Measurements from ENCODE around the gene DCLRE1A.
"Not testable (repeated sequence)": the region's sequence is repeated elsewhere in the genome, so short reads cannot be mapped to it uniquely, and the experiment has no call there.

The DCLRE1A gene

DNA sequence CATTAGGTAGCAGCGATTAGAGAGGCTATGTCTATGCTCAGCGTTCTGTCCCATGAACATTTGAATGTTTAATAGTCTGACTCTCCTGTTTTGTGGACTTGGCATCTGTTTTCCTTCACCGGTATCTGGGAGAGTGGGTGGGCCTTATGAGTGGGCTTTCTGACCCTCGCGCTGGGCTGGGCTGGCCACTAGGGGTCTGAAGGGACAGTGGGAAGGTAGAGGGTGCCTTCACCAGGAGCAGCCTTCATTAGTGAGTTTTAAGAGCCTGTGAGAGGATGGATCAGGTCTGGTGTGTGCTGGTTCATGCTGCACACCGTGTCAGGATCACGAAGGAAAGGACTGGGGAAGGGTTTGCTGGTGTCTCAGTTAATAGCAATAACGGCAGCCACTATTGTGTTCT, 33.4 kb downstream of the DCLRE1A start:
- Histone ChIP-seq H4K20me1 (ENCODE audit: insufficient read depth) (no peaks in the 10 kb centered on the region), H3K27me3 (ENCODE audit: insufficient read depth, low read depth) (no peaks in the 10 kb centered on the region), H3K27ac (no peak overlapping the region), H2AFZ (ENCODE audit: low read depth) (no peak overlapping the region), H3K4me2 (no peak overlapping the region), H3K9ac (no peak overlapping the region), H3K4me1 (ENCODE audit: low read depth, poor library complexity, severe bottlenecking) (no peaks in the 10 kb centered on the region), H3K36me3 (ENCODE audit: insufficient read depth) (no peaks in the 10 kb centered on the region), H3K79me2 (ENCODE audit: insufficient read depth, low read depth) (no peaks in the 10 kb centered on the region), H3K4me3 (IDR thresholded peaks at IDR 0.05; ENCODE audit: insufficient read depth, low read depth, low read length) (no peak overlapping the region)
- TF ChIP-seq, protein P1, sequence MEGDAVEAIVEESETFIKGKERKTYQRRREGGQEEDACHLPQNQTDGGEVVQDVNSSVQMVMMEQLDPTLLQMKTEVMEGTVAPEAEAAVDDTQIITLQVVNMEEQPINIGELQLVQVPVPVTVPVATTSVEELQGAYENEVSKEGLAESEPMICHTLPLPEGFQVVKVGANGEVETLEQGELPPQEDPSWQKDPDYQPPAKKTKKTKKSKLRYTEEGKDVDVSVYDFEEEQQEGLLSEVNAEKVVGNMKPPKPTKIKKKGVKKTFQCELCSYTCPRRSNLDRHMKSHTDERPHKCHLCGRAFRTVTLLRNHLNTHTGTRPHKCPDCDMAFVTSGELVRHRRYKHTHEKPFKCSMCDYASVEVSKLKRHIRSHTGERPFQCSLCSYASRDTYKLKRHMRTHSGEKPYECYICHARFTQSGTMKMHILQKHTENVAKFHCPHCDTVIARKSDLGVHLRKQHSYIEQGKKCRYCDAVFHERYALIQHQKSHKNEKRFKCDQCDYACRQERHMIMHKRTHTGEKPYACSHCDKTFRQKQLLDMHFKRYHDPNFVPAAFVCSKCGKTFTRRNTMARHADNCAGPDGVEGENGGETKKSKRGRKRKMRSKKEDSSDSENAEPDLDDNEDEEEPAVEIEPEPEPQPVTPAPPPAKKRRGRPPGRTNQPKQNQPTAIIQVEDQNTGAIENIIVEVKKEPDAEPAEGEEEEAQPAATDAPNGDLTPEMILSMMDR (conservative IDR thresholded peaks at IDR 0.05; ENCODE audit: low read depth, low read length), result no peak

DNA sequence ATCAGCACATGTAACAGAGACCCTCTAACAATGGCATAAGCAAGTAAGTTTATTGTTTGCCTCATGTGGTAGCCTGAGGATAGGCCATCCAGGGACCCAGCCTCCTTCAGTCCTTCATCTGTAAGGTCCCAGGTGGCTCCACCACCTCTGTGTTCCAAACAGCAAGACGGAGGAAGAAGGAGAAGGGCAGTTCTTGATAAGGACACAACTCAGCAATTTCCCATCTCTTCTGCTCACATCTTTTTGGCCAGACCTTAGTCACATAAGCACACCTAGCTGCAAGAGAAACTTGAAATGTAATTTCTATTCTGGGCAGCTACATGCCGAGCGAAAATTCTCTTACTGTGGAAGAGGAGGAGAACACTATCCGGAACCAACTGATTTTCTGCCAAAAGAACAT, 33.9 kb downstream of the DCLRE1A start:
- no peaks in the 10 kb centered on the region for H3K4me1 ChIP-seq (ENCODE audit: low read depth, poor library complexity, severe bottlenecking)
- TF ChIP-seq, protein P1 (conservative IDR thresholded peaks at IDR 0.05; ENCODE audit: low read depth, low read length), result no peak

DNA sequence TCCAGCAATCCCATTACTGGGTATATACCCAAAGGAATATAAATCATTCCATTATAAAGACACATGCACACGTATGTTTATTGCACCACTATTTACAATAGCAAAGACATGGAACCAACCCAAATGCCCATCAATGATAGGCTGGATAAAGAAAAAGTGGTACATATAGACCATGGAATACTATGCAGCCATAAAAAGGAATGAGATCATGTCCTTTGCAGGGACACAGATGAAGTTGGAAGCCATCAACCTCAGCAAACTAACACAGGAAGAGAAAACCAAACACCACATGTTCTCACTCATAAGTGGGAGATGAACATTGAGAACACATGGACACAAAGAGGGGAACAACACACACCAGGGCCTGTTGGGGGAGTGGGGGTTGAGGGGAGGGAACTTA, 39.2 kb downstream of the DCLRE1A start:
- H2AFZ ChIP-seq (ENCODE audit: low read depth); H3K36me3 ChIP-seq (ENCODE audit: insufficient read depth); H3K79me2 ChIP-seq (ENCODE audit: insufficient read depth, low read depth); H3K27me3 ChIP-seq (ENCODE audit: insufficient read depth, low read depth); H3K4me3 ChIP-seq (IDR thresholded peaks at IDR 0.05; ENCODE audit: insufficient read depth, low read depth, low read length); H3K4me1 ChIP-seq (ENCODE audit: low read depth, poor library complexity, severe bottlenecking); H3K4me2 ChIP-seq; H4K20me1 ChIP-seq (ENCODE audit: insufficient read depth); H3K27ac ChIP-seq; H3K9ac ChIP-seq: not testable (repeated sequence)

More for the DNA sequence above, 33.9 kb downstream of the DCLRE1A start:
- Histone ChIP-seq H3K4me3 (IDR thresholded peaks at IDR 0.05; ENCODE audit: insufficient read depth, low read depth, low read length) (no peak overlapping the region), H3K4me2 (no peak overlapping the region), H3K9ac (no peak overlapping the region), H4K20me1 (ENCODE audit: insufficient read depth) (no peaks in the 10 kb centered on the region), H3K27ac (no peak overlapping the region), H3K79me2 (ENCODE audit: insufficient read depth, low read depth) (no peaks in the 10 kb centered on the region), H3K36me3 (ENCODE audit: insufficient read depth) (no peaks in the 10 kb centered on the region), H3K27me3 (ENCODE audit: insufficient read depth, low read depth) (no peaks in the 10 kb centered on the region), H2AFZ (ENCODE audit: low read depth) (no peak overlapping the region)

DNA sequence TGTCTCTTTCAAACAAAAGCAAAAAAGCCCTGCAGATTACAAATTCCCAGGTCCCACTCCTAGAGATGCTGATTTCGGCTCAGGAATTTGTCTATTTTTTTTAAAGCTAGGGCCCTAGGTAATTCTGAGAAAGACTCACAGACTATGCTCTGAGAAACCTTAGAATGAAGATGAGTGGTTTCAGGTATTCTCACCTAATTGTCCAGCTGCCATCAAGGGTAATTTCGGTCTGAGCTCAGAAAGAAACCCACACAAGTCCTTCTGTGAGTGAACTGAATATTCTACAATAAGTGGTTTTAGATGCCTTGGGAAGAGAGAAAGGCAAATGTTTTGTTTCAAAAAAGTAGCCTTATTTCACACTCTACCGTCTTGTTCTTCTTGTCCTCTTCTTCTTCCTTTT, 45.7 kb downstream of the DCLRE1A start:
- no peaks in the 10 kb centered on the region for H3K27me3 ChIP-seq (ENCODE audit: insufficient read depth, low read depth)
- H3K27ac ChIP-seq, result no peak overlapping the region
- no peak overlapping the region for H3K4me2 ChIP-seq
- H4K20me1 ChIP-seq (ENCODE audit: insufficient read depth), result no peaks in the 10 kb centered on the region
- H3K4me3 ChIP-seq (IDR thresholded peaks at IDR 0.05; ENCODE audit: insufficient read depth, low read depth, low read length), result no peak overlapping the region
- H2AFZ ChIP-seq (ENCODE audit: low read depth), result no peak overlapping the region
- TF ChIP-seq, protein P1 (conservative IDR thresholded peaks at IDR 0.05; ENCODE audit: low read depth, low read length), result no peak
- H3K36me3 ChIP-seq (ENCODE audit: insufficient read depth), result no peaks in the 10 kb centered on the region
- H3K4me1 ChIP-seq (ENCODE audit: low read depth, poor library complexity, severe bottlenecking), result peaks cover 2% of the 10 kb centered on the region
- no peaks in the 10 kb centered on the region for H3K79me2 ChIP-seq (ENCODE audit: insufficient read depth, low read depth)
- no peak overlapping the region for H3K9ac ChIP-seq

DNA sequence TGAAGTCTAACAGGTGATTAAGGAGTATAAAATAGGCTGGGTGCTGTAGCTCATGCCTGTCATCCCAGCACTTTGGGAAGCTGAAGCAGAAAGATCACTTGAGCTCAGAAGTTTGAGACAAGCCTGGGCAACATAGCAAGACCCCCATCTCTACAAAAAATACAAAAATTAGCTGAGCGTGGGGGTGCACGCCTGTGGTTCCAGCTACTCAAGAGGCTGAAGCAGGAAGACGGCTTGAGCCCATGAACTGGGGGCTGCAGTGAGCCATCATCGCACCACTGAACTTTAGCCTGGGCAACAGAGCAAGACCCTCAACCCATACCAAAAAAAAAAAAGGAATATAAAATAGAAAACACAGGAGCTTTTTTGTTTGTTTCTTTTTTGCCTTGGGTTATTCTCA, 47.4 kb downstream of the DCLRE1A start:
- no peak overlapping the region for H3K9ac ChIP-seq
- no peaks in the 10 kb centered on the region for H3K27me3 ChIP-seq (ENCODE audit: insufficient read depth, low read depth)
- no peaks in the 10 kb centered on the region for H3K79me2 ChIP-seq (ENCODE audit: insufficient read depth, low read depth)
- H3K36me3 ChIP-seq (ENCODE audit: insufficient read depth), result no peaks in the 10 kb centered on the region
- H3K4me1 ChIP-seq (ENCODE audit: low read depth, poor library complexity, severe bottlenecking), result peaks cover 2% of the 10 kb centered on the region
- TF ChIP-seq, protein P1 (conservative IDR thresholded peaks at IDR 0.05; ENCODE audit: low read depth, low read length), result no peak
- no peak overlapping the region for H3K4me3 ChIP-seq (IDR thresholded peaks at IDR 0.05; ENCODE audit: insufficient read depth, low read depth, low read length)
- no peak overlapping the region for H3K27ac ChIP-seq
- H2AFZ ChIP-seq (ENCODE audit: low read depth), result no peak overlapping the region
- H4K20me1 ChIP-seq (ENCODE audit: insufficient read depth), result no peaks in the 10 kb centered on the region
- no peak overlapping the region for H3K4me2 ChIP-seq

All from KMS-11 (cell line).